SK-N-SH treated with all-trans-retinoic acid at 6 μM for 48 hours (cell line): ENCODE measurements around the gene HTR7.

Source experiments
- ATAC-seq: fragments of 200-7000 bp; cut with Tn5 transposase; 3 replicates; pipeline ENCODE4 v1.9.1; 2020; ENCODE audit warnings: mild to moderate bottlenecking, moderate library complexity
- ARNTL ChIP-seq: fragments of 450-650 bp; formaldehyde crosslinking; IDR thresholded peaks from 2 replicates; pipeline ENCODE4 v1.5.0; 2020; ENCODE audit warnings: low read depth, mild to moderate bottlenecking, moderate library complexity, borderline replicate concordance
- BACH2 ChIP-seq: fragments of 250-450 bp; sonication (Bioruptor Pico); IDR thresholded peaks from 2 replicates; pipeline ENCODE4 v1.9.0; 2021; ENCODE audit warnings: mild to moderate bottlenecking, borderline replicate concordance
- CREB5 ChIP-seq: fragments of 250-450 bp; sonication (Bioruptor Pico); IDR thresholded peaks from 2 replicates; pipeline ENCODE4 v1.5.1; 2020; ENCODE audit warnings: low read depth, mild to moderate bottlenecking, moderate library complexity
- CSDC2 ChIP-seq: fragments of 250-450 bp; sonication (Bioruptor Pico); IDR thresholded peaks from 2 replicates; pipeline ENCODE4 v1.5.0; 2020; ENCODE audit warnings: mild to moderate bottlenecking, moderate library complexity
- CSRNP3 ChIP-seq: fragments of 250-450 bp; sonication (Bioruptor Pico); IDR thresholded peaks from 2 replicates; pipeline ENCODE4 v1.5.1; 2021; ENCODE audit warnings: mild to moderate bottlenecking, moderate library complexity
- ESRRG ChIP-seq: fragments of 250-450 bp; sonication (Bioruptor Pico); IDR thresholded peaks from 2 replicates; pipeline ENCODE4 v1.6.1; 2021; ENCODE audit warnings: mild to moderate bottlenecking
- GLIS3 ChIP-seq: fragments of 250-450 bp; sonication (Bioruptor Pico); IDR thresholded peaks from 2 replicates; pipeline ENCODE4 v1.5.0; 2020; ENCODE audit warnings: mild to moderate bottlenecking, moderate library complexity
- ISL1 ChIP-seq: fragments of 250-450 bp; sonication (Bioruptor Pico); IDR thresholded peaks from 2 replicates; pipeline ENCODE4 v2.1.2; 2022; ENCODE audit warnings: mild to moderate bottlenecking, moderate library complexity
- OSR1 ChIP-seq: fragments of 250-450 bp; sonication (Bioruptor Pico); IDR thresholded peaks from 2 replicates; pipeline ENCODE4 v1.8.0; 2022; ENCODE audit warnings: moderate library complexity, mild to moderate bottlenecking, inconsistent platforms
- PATZ1 ChIP-seq: fragments of 250-450 bp; sonication (Bioruptor Pico); IDR thresholded peaks from 2 replicates; pipeline ENCODE4 v1.8.0; 2020; ENCODE audit warnings: mild to moderate bottlenecking, moderate library complexity, borderline replicate concordance
- POU6F1 ChIP-seq: fragments of 250-450 bp; sonication (Bioruptor Pico); IDR thresholded peaks from 2 replicates; pipeline ENCODE4 v1.8.0; 2021; ENCODE audit warnings: low read depth, mild to moderate bottlenecking, moderate library complexity, borderline replicate concordance
- PPARA ChIP-seq: fragments of 250-450 bp; sonication (Bioruptor Pico); IDR thresholded peaks from 2 replicates; pipeline ENCODE4 v1.5.0; 2020; ENCODE audit warnings: mild to moderate bottlenecking, borderline replicate concordance
- RARB ChIP-seq: fragments of 250-450 bp; sonication (Bioruptor Pico); IDR thresholded peaks from 2 replicates; pipeline ENCODE4 v1.8.0; 2021; ENCODE audit warnings: mild to moderate bottlenecking, moderate library complexity
- TCF4 ChIP-seq: fragments of 250-450 bp; sonication (Bioruptor Pico); IDR thresholded peaks from 2 replicates; pipeline ENCODE4 v1.8.0; 2021; ENCODE audit warnings: mild to moderate bottlenecking, moderate library complexity, borderline replicate concordance
- TSHZ2 ChIP-seq: fragments of 250-450 bp; sonication (Bioruptor Pico); IDR thresholded peaks from 2 replicates; pipeline ENCODE4 v1.5.0; 2020; ENCODE audit warnings: mild to moderate bottlenecking, moderate library complexity
- ZC3H10 ChIP-seq: fragments of 250-450 bp; sonication (Bioruptor Pico); IDR thresholded peaks from 2 replicates; pipeline ENCODE4 v1.5.1; 2021; ENCODE audit warnings: mild to moderate bottlenecking, moderate library complexity
- ZFP3 ChIP-seq: fragments of 250-450 bp; sonication (Bioruptor Pico); IDR thresholded peaks from 2 replicates; pipeline ENCODE4 v1.5.0; 2020; ENCODE audit warnings: mild to moderate bottlenecking, moderate library complexity
- ZNF70 ChIP-seq: fragments of 450-650 bp; formaldehyde crosslinking; IDR thresholded peaks from 2 replicates; pipeline ENCODE4 v1.5.0; 2020; ENCODE audit warnings: mild to moderate bottlenecking, moderate library complexity

The HTR7 gene

GRCh38 chr10:90800232-90800796 lies 57.5 kb downstream of the HTR7 start:
- ATAC-seq, result no peak
- TF ChIP-seq GLIS3 (CRISPR knock-in tag) (no peak), ARNTL (CRISPR knock-in tag) (no peak), ZFP3 (CRISPR knock-in tag) (no peak), ZNF70 (CRISPR knock-in tag) (no peak), BACH2 (no peak), PPARA (CRISPR knock-in tag) (no peak), ISL1 (CRISPR knock-in tag) (no peak), TCF4 (CRISPR knock-in tag) (no peak), ESRRG (CRISPR knock-in tag) (no peak), CREB5 (CRISPR knock-in tag) (no peak), PATZ1 (CRISPR knock-in tag) (no peak), ZC3H10 (CRISPR knock-in tag) (no peak), POU6F1 (CRISPR knock-in tag) (no peak), CSRNP3 (no peak), RARB (CRISPR knock-in tag) (no peak)

- ATAC-seq, result no peak
- TF ChIP-seq ZFP3 (CRISPR knock-in tag) (no peak), BACH2 (no peak), POU6F1 (CRISPR knock-in tag) (no peak), TSHZ2 (CRISPR knock-in tag) (no peak), ARNTL (CRISPR knock-in tag) (no peak), ZNF70 (CRISPR knock-in tag) (no peak), OSR1 (CRISPR knock-in tag) (no peak), PATZ1 (CRISPR knock-in tag) (no peak), CSDC2 (CRISPR knock-in tag) (no peak)
Measured at GRCh38 chr10:90799172-90799571, 58.7 kb downstream of the HTR7 start.
